Fibroblast of pulmonary artery (primary cell): ENCODE results near the gene WFDC10B.
"Not testable (repeated sequence)": the region's sequence is repeated elsewhere in the genome, so short reads cannot be mapped to it uniquely, and the experiment has no call there.

ENCODE experiments used
- DNase-seq: peaks from one replicate; pipeline ENCODE4 v3.0.0-alpha.2; 2010; ENCODE audit warnings: low read depth
- H3K4me3 ChIP-seq: replicated peaks from 2 replicates; pipeline ENCODE4 v1.5.1; 2011; ENCODE audit warnings: low read depth, mild to moderate bottlenecking, control low read depth, low read length, moderate library complexity
- CTCF ChIP-seq: IDR thresholded peaks from 2 replicates; pipeline ENCODE4 v1.5.1; 2011; ENCODE audit warnings: mild to moderate bottlenecking, control low read depth, low read length, inconsistent platforms; ENCODE audit errors: missing control alignments

Gene WFDC10B

GRCh38 chr20:45695496-45695895 lies 9.3 kb downstream of the WFDC10B start:
- TF ChIP-seq CTCF: no peak
- H3K4me3 ChIP-seq: no peak overlapping the region
- no peak for DNase-seq

- H3K4me3 ChIP-seq, DNase-seq: not testable (repeated sequence)
Observed at GRCh38 chr20:45693346-45693745, 11.5 kb downstream of the WFDC10B start.

DNA sequence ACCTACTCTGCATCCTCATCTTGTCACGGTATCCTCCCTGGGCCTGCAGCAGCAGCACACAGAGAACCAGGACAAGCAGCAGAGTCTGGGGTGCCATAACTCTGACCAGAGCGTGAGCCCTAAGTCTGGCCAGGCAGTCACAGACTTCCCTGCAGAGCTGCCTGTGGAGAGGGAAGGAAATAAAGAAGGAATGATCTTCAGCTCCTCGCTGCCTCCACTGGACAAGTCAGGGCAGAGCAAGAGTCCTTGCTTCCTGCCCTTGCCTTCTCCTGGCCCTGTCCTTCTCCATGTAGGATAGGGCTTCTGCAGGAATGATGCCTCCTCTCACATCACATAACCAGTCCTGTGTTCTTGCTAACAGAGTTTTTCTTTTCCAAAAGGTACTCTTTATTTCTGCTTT lies 18.9 kb downstream of the WFDC10B start:
- peak; percentile 5 for TF ChIP-seq CTCF
- H3K4me3 ChIP-seq: no peak overlapping the region
- peak; percentile 0 for DNase-seq

DNA sequence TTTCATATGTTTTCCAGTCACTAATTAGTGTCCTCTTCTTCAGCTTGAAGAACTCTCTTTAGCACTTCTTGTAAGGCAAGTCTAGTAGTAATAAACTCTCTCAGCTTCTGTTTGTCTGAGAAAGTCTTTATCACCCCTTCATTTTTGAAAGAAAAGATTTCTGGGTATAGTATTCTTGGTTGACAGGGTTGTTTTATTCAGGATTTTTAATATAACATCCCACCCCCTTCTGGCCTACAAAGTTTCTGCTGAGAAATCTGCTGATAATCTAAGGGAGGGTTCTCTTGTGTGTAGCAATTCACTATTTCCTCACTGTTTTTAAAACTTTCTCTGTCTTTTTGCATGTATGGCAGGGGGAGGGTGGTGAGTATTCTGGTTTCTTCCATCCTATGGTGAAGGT lies 25.2 kb downstream of the WFDC10B start:
- no peak for TF ChIP-seq CTCF
- no peak for DNase-seq

DNA sequence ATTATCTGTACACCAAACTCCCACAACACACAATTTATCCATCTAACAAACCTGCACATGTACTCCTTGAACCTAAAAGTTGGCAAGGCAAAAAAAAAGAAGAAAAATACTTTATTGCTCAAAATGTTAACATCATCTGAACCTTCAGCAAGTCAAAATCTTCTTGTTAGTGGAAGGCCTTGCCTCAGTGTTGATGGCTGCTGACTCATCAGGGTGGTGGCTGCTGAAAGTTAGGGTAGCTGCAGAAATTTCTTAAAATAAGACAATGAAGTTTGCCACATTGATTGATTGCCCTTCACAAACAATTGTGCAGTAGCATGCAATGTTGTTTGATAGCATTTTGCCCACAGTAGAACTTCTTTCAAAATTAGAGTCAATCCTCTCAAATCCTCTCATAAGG lies 32.1 kb downstream of the WFDC10B start:
- TF ChIP-seq CTCF: no peak

More for the DNA sequence above, 25.2 kb downstream of the WFDC10B start:
- no peak overlapping the region for H3K4me3 ChIP-seq

DNA sequence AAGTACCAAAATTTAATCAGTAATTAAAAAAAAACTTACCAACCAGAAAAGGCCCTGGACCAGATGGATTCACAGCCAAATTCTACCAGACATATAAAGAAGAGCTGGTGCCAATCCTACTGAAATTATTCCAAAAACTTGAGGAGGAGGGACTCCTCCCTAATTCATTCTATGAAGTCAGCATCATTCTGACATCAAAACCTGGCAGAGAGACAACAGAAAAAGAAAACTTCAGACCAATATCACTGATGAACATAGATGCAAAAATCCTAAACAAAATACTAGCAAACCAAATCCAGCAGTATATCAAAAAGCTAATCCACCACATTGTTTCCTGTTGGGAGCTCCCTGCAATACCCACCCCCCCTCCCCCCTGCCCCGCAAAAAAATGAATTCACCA lies 34.7 kb downstream of the WFDC10B start, which contains the start of gene WFDC11:
WFDC11 (minus strand) TSS at position 101 of the 400 bp plus-strand sequence. CDS start 19,639 bp downstream, outside the sequence.
- no peak within 1 kb of the TSS for H3K4me3 ChIP-seq
- TF ChIP-seq CTCF: no peak
- DNase-seq: no peak

More for the DNA sequence above, 32.1 kb downstream of the WFDC10B start:
- H3K4me3 ChIP-seq: no peak overlapping the region
- no peak for DNase-seq

- DNase-seq, H3K4me3 ChIP-seq: not testable (repeated sequence)
Observed at GRCh38 chr20:45657038-45657437, 47.8 kb downstream of the WFDC10B start.

- not testable (repeated sequence) for H3K4me3 ChIP-seq, DNase-seq
Observed at GRCh38 chr20:45651726-45652125, 53.1 kb downstream of the WFDC10B start.
